Panc1 (cell line): ENCODE measurements around the gene NFATC2. TPM values are rescaled to one million over a fixed set of nuclear protein-coding genes. Genes with fewer than 3 reads are reported as not detected.
"Not testable (repeated sequence)": the region's sequence is repeated elsewhere in the genome, so short reads cannot be mapped to it uniquely, and the experiment has no call there.

ENCODE experiments used
- ATAC-seq: fragments of 200-7000 bp; cut with Tn5 transposase; 2 replicates; pipeline ENCODE4 v1.9.1; 2020; ENCODE audit warnings: mild to moderate bottlenecking, moderate library complexity
- BruUV-seq: library from RNA; stranded (reverse); fragments of 400-500 nt; replicated peaks from 2 replicates; lab custom pipeline; 2021; lab: Mats Ljungman, UMichigan
- CTCF ChIA-PET: fragments of 300-600 bp; sonication (Branson Sonifier 250); formaldehyde crosslinking; loops from one replicate; lab custom pipeline; 2022; ENCODE audit warnings: antibody characterized with exemption; lab: Charles Lee
- POLR2A ChIA-PET: fragments of 300-600 bp; sonication (Branson Sonifier 250); formaldehyde crosslinking; loops from one replicate; lab custom pipeline; 2022; ENCODE audit warnings: antibody characterized with exemption; lab: Charles Lee
- DNase-seq: peaks from one replicate; pipeline ENCODE4 v3.0.0-alpha.2; 2010; ENCODE audit warnings: low read depth, low spot score
- H3K27ac ChIP-seq: 2 replicates; pipeline ENCODE4 v1.5.1; 2011; ENCODE audit warnings: mild to moderate bottlenecking, low read length, inconsistent platforms
- H3K27me3 ChIP-seq: fragments of 200-500 bp; sonication (Bioruptor generic); 2 replicates; pipeline ENCODE4 v1.6.0; 2014; ENCODE audit warnings: low read length, inconsistent platforms; ENCODE audit not compliant: control insufficient read depth, insufficient read depth
- H3K36me3 ChIP-seq: fragments of 200-500 bp; sonication (Bioruptor generic); 2 replicates; pipeline ENCODE4 v1.5.1; 2014; ENCODE audit warnings: inconsistent platforms, mild to moderate bottlenecking, low read length, moderate library complexity; ENCODE audit not compliant: control insufficient read depth, insufficient read depth
- H3K4me1 ChIP-seq: 2 replicates; pipeline ENCODE4 v1.5.1; 2011; ENCODE audit warnings: inconsistent platforms, mild to moderate bottlenecking, low read length, moderate library complexity; ENCODE audit not compliant: control insufficient read depth, insufficient read depth
- H3K4me3 ChIP-seq, 2 experiments: 2 replicates each; pipeline ENCODE4 v1.5.1; 2011 to 2012; ENCODE audit warnings: low read depth in 2 of 2, low read length in 2 of 2, mild to moderate bottlenecking in 2 of 2, inconsistent platforms in 1 of 2, moderate library complexity in 1 of 2
- H3K9me3 ChIP-seq: fragments of 200-500 bp; sonication (Bioruptor generic); 2 replicates; pipeline ENCODE4 v1.5.1; 2014; ENCODE audit warnings: low read depth, mild to moderate bottlenecking, inconsistent platforms, low read length, moderate library complexity; ENCODE audit not compliant: control insufficient read depth, insufficient read depth
- CTCF ChIP-seq: fragments of 450-650 bp; IDR thresholded peaks from 2 replicates; pipeline ENCODE4 v1.5.1; 2017; ENCODE audit warnings: mild to moderate bottlenecking
- POLR2AphosphoS5 ChIP-seq: IDR thresholded peaks from 2 replicates; pipeline ENCODE4 v1.6.1; 2012; ENCODE audit warnings: mild to moderate bottlenecking, low read depth, low read length, moderate library complexity
- REST ChIP-seq, 2 experiments: IDR thresholded peaks; 2 replicates each; pipeline ENCODE4 v1.6.1; 2011 to 2012; ENCODE audit warnings: low read depth in 2 of 2, control low read depth in 1 of 2, low read length in 1 of 2, mild to moderate bottlenecking in 1 of 2, moderate library complexity in 1 of 2; ENCODE audit not compliant: insufficient read depth in 1 of 2
- SIN3A ChIP-seq: IDR thresholded peaks from 2 replicates; pipeline ENCODE4 v1.6.1; 2012; ENCODE audit warnings: low read depth, mild to moderate bottlenecking, low read length, moderate library complexity, borderline replicate concordance; ENCODE audit not compliant: insufficient read depth
- TCF7L2 ChIP-seq: IDR thresholded peaks from 2 replicates; pipeline ENCODE4 v1.6.1; 2011; ENCODE audit warnings: mild to moderate bottlenecking, low read depth, low read length, inconsistent platforms
- in situ Hi-C: cut with HindIII; loops from 2 replicates; pipeline ENCODE4 v1.10.0; 2016; ENCODE audit warnings: low sequenced_read_pairs, low pct_unique_long_range_greater_than_20kb
- intact Hi-C: fragments of 100-400 bp; cut with micrococcal nuclease; formaldehyde crosslinking; loops from one replicate; pipeline ENCODE4 v1.10.0; 2022; ENCODE audit not compliant: unreplicated experiment
- total RNA-seq: library from RNA; stranded (reverse); gene quantifications from one replicate; pipeline ENCODE4 v1.2.1, GENCODE V29; 2021; ENCODE audit not compliant: unreplicated experiment

The NFATC2 gene
- total RNA-seq, 1 experiment from 2014 or later = 10.6 TPM

- H3K27me3 ChIP-seq = no peaks in the 10 kb centered on the region
- ATAC-seq (no peak), DNase-seq (no peak)
- H3K4me1 ChIP-seq = peaks cover 38% of the 10 kb centered on the region
- TF ChIP-seq POLR2AphosphoS5 (no peak), CTCF (no peak)
- H3K27ac ChIP-seq = peak overlapping the region; percentile 70; the same call in 1 of the 2 replicates
- no peaks in the 10 kb centered on the region for H3K36me3 ChIP-seq
- POLR2A ChIA-PET = no interaction called here
- BruUV-seq = no TSS peak
- in situ Hi-C loops (no loop called here), intact Hi-C loops (no loop called here)
- CTCF ChIA-PET = interaction anchor here (0.6 kb wide), 1 partner anchor 124 kb away, joined by 3 read pairs; no protein-coding TSS in a partner anchor
- no peaks in the 10 kb centered on the region for H3K9me3 ChIP-seq
- no peak overlapping the region for H3K4me3 ChIP-seq
Observed at GRCh38 chr20:51462566-51463276, 79.8 kb downstream of the NFATC2 start.

DNA sequence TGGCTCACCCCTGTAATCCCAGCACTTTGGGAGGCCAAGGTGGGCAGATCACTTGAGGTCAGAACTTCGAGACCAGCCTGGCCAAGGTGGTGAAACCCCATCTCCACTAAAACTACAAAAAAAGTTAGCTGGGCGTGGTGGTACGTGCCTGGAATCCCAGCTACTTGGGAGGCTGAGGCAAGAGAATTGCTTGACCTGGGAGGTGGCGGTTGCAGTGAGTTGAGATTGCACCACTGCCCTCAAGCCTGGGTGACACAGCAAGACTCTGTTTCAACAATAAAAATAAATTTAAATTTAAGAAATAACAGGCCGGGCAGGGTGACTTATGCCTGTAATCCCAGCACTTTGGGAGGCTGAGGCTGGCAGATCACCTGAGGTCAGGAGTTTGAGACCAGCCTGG is 80.7 kb downstream of the NFATC2 start:
- Histone ChIP-seq H3K4me1 (peaks cover 46% of the 10 kb centered on the region), H3K27ac (peak overlapping the region; percentile 84)
- BruUV-seq, H3K27me3 ChIP-seq, in situ Hi-C loops, H3K36me3 ChIP-seq, CTCF ChIA-PET, H3K4me3 ChIP-seq, ATAC-seq, H3K9me3 ChIP-seq, intact Hi-C loops, POLR2A ChIA-PET, DNase-seq: not testable (repeated sequence)

DNA sequence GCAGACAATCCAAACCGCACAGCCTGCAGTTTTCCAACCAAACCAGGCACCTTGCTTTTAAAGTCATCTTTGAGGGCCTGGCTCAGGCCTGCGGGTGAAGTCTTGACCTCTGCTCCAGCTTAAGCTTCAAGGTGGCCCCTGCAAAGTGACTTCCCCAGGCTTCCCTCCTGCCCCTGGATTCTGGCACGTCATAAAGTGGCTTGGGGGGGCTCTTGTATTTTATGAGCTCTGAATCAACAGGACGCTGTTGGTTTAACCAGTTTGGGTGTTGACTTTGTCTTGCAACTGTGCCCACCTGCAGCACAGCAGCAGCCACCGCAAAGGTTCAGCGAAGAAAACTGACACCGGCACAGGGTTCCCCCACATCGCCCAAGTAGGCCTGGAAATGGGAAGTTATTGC is 81.2 kb downstream of the NFATC2 start:
- CTCF ChIA-PET = no interaction called here
- H3K4me3 ChIP-seq = no peak overlapping the region
- H3K9me3 ChIP-seq = no peaks in the 10 kb centered on the region
- TF ChIP-seq CTCF = no peak
- TF ChIP-seq SIN3A = no peak
- TF ChIP-seq TCF7L2 = peak; percentile 79
- TF ChIP-seq REST (IDR thresholded peaks at IDR 0.05; ENCODE audit: insufficient read depth in 1 of 2, low read depth in 2 of 2, low read length in 1 of 2) = no peak
- TF ChIP-seq POLR2AphosphoS5 = peak; percentile 71; the same call in 1 of the 2 replicates
- POLR2A ChIA-PET = no interaction called here
- H3K36me3 ChIP-seq = no peaks in the 10 kb centered on the region
- peaks cover 50% of the 10 kb centered on the region for H3K4me1 ChIP-seq
- H3K27me3 ChIP-seq = no peaks in the 10 kb centered on the region
- DNase-seq (no peak), ATAC-seq (no peak)
- in situ Hi-C loops (no loop called here), intact Hi-C loops (no loop called here)
- peak overlapping the region; percentile 84 for H3K27ac ChIP-seq
- BruUV-seq = no TSS peak
